Neutrophil (primary cell): Measurements from ENCODE around the gene SLC35F1.

Experiments
- H3K27ac ChIP-seq: fragments of 200-600 bp; sonication (generic); 2 replicates; pipeline ENCODE4 v1.5.1; 2016; ENCODE audit warnings: mild to moderate bottlenecking, moderate library complexity
- H3K27me3 ChIP-seq: fragments of 200-600 bp; sonication (generic); 2 replicates; pipeline ENCODE4 v1.6.0; 2016; ENCODE audit warnings: mild to moderate bottlenecking
- H3K36me3 ChIP-seq: fragments of 200-600 bp; sonication (generic); 2 replicates; pipeline ENCODE4 v1.5.1; 2017
- H3K4me1 ChIP-seq, 2 experiments: fragments of 200-600 bp in 1 of 2; sonication (generic) in 1 of 2; 1 replicate in 1 of 2; 2 replicates in 1 of 2; pipeline versions ENCODE4 v1.5.1 to v1.6.1; 2013 to 2016; ENCODE audit warnings: low read depth in 1 of 2, low read length in 1 of 2, mild to moderate bottlenecking in 1 of 2, moderate library complexity in 1 of 2; ENCODE audit not compliant: control insufficient read depth in 1 of 2, insufficient read depth in 1 of 2
- H3K4me3 ChIP-seq, 2 experiments: fragments of 200-600 bp in 1 of 2; sonication (generic) in 1 of 2; 1 replicate in 1 of 2; 2 replicates in 1 of 2; pipeline ENCODE4 v1.5.1; 2013 to 2016; ENCODE audit warnings: low read depth in 1 of 2, low read length in 1 of 2, mild to moderate bottlenecking in 1 of 2, moderate library complexity in 1 of 2
- H3K9me3 ChIP-seq: fragments of 200-600 bp; sonication (generic); 2 replicates; pipeline ENCODE4 v1.5.1; 2016
- CTCF ChIP-seq: fragments of 200-600 bp; sonication (generic); IDR thresholded peaks from 2 replicates; pipeline ENCODE4 v1.5.1; 2016; ENCODE audit warnings: antibody characterized with exemption

Gene SLC35F1

GRCh38 chr6:118269659-118270058 is 362.6 kb downstream of the SLC35F1 start:
- no peaks in the 10 kb centered on the region for H3K4me1 ChIP-seq
- no peak overlapping the region for H3K4me3 ChIP-seq
- no peaks in the 10 kb centered on the region for H3K9me3 ChIP-seq
- H3K27ac ChIP-seq, result no peak overlapping the region
- no peaks in the 10 kb centered on the region for H3K27me3 ChIP-seq
- no peak for TF ChIP-seq CTCF
- H3K36me3 ChIP-seq, result no peaks in the 10 kb centered on the region

GRCh38 chr6:118277631-118278030 is 370.6 kb downstream of the SLC35F1 start:
- Histone ChIP-seq H3K4me1 (no peaks in the 10 kb centered on the region), H3K9me3 (no peaks in the 10 kb centered on the region), H3K4me3 (no peak overlapping the region), H3K27me3 (no peaks in the 10 kb centered on the region), H3K27ac (no peak overlapping the region), H3K36me3 (no peaks in the 10 kb centered on the region)
- no peak for TF ChIP-seq CTCF

GRCh38 chr6:118280210-118280609 is 373.1 kb downstream of the SLC35F1 start:
- Histone ChIP-seq H3K9me3 (no peaks in the 10 kb centered on the region), H3K27ac (no peak overlapping the region), H3K27me3 (no peaks in the 10 kb centered on the region), H3K36me3 (no peaks in the 10 kb centered on the region), H3K4me1 (no peaks in the 10 kb centered on the region), H3K4me3 (no peak overlapping the region)
- TF ChIP-seq CTCF, result no peak

- no peak overlapping the region for H3K27ac ChIP-seq
- no peaks in the 10 kb centered on the region for H3K4me1 ChIP-seq
- no peaks in the 10 kb centered on the region for H3K9me3 ChIP-seq
- no peak for TF ChIP-seq CTCF
- no peak overlapping the region for H3K4me3 ChIP-seq
- H3K27me3 ChIP-seq, result no peaks in the 10 kb centered on the region
- H3K36me3 ChIP-seq, result no peaks in the 10 kb centered on the region
Measured at GRCh38 chr6:118281291-118281690, 374.2 kb downstream of the SLC35F1 start.

- Histone ChIP-seq H3K36me3 (no peaks in the 10 kb centered on the region), H3K27ac (no peak overlapping the region), H3K9me3 (no peaks in the 10 kb centered on the region), H3K27me3 (no peaks in the 10 kb centered on the region), H3K4me1 (no peaks in the 10 kb centered on the region), H3K4me3 (no peak overlapping the region)
- TF ChIP-seq CTCF, result no peak
Measured at GRCh38 chr6:118283766-118284165, 376.7 kb downstream of the SLC35F1 start.
